Activated CD4-positive, alpha-beta T cell treated with anti-CD3 and anti-CD28 coated beads, Interleukin-2, amount 50 U/mL, for 1 hour (primary cell): ENCODE data around the gene ATF6.
A peak's percentile ranks its signal among the peaks of the same experiment; 100 is the strongest.
"Not testable (repeated sequence)": the region's sequence is repeated elsewhere in the genome, so short reads cannot be mapped to it uniquely, and the experiment has no call there.

ENCODE experiments used
- DNase-seq: peaks from one replicate; pipeline ENCODE4 v3.0.0-alpha.2; 2020

ATF6 gene

GRCh38 chr1:161735837-161736236 is 30.3 kb upstream of the ATF6 start:
- no peak for DNase-seq

- no peak for DNase-seq
Measured at GRCh38 chr1:161736335-161736969, 29.7 kb upstream of the ATF6 start.

- no peak for DNase-seq
Measured at GRCh38 chr1:161737625-161738024, 28.5 kb upstream of the ATF6 start.

- DNase-seq = peak; percentile 12
Measured at GRCh38 chr1:161738627-161739287, 27.4 kb upstream of the ATF6 start.

GRCh38 chr1:161739865-161740566 is 26.1 kb upstream of the ATF6 start:
- DNase-seq = no peak

GRCh38 chr1:161740921-161741320 is 25.2 kb upstream of the ATF6 start:
- no peak for DNase-seq

- no peak for DNase-seq
Measured at GRCh38 chr1:161743231-161743630, 22.9 kb upstream of the ATF6 start.

GRCh38 chr1:161747801-161748200 is 18.3 kb upstream of the ATF6 start:
- no peak for DNase-seq

- DNase-seq = peak; percentile 82
Measured at GRCh38 chr1:161749509-161750407, 16.4 kb upstream of the ATF6 start, which contains the start of gene DUSP12. Gene DUSP12, plus strand, starts transcription at chr1:161749786. Its CDS starts 16 bp downstream, at chr1:161749802.

- peak; percentile 40 for DNase-seq
Measured at GRCh38 chr1:161763522-161764098, 2.5 kb upstream of the ATF6 start.

GRCh38 chr1:161768461-161768860 is 2.3 kb downstream of the ATF6 start:
- no peak for DNase-seq

GRCh38 chr1:161768986-161769672 is 3.0 kb downstream of the ATF6 start:
- no peak for DNase-seq

- DNase-seq = not testable (repeated sequence)
Measured at GRCh38 chr1:161769673-161770045, 3.5 kb downstream of the ATF6 start.

GRCh38 chr1:161770250-161770649 is 4.1 kb downstream of the ATF6 start:
- no peak for DNase-seq

- DNase-seq = no peak
Measured at GRCh38 chr1:161771161-161771560, 5.0 kb downstream of the ATF6 start.

GRCh38 chr1:161771973-161772372 is 5.9 kb downstream of the ATF6 start:
- no peak for DNase-seq

- DNase-seq = no peak
Measured at GRCh38 chr1:161772397-161772796, 6.3 kb downstream of the ATF6 start.

- DNase-seq = no peak
Measured at GRCh38 chr1:161773791-161774190, 7.7 kb downstream of the ATF6 start.

- no peak for DNase-seq
Measured at GRCh38 chr1:161777261-161777660, 11.1 kb downstream of the ATF6 start.

- no peak for DNase-seq
Measured at GRCh38 chr1:161778522-161778921, 12.4 kb downstream of the ATF6 start.

- DNase-seq = no peak
Measured at GRCh38 chr1:161779393-161779792, 13.3 kb downstream of the ATF6 start.

GRCh38 chr1:161781995-161782394 is 15.9 kb downstream of the ATF6 start:
- no peak for DNase-seq
